Activated naive CD4-positive, alpha-beta T cell (primary cell): Measurements from ENCODE around the gene SMYD4.

Source experiments
- DNase-seq, 4 experiments: peaks; one replicate each; lab custom pipeline; 2025; lab: John Stamatoyannopoulos, UW

SMYD4 gene

DNA sequence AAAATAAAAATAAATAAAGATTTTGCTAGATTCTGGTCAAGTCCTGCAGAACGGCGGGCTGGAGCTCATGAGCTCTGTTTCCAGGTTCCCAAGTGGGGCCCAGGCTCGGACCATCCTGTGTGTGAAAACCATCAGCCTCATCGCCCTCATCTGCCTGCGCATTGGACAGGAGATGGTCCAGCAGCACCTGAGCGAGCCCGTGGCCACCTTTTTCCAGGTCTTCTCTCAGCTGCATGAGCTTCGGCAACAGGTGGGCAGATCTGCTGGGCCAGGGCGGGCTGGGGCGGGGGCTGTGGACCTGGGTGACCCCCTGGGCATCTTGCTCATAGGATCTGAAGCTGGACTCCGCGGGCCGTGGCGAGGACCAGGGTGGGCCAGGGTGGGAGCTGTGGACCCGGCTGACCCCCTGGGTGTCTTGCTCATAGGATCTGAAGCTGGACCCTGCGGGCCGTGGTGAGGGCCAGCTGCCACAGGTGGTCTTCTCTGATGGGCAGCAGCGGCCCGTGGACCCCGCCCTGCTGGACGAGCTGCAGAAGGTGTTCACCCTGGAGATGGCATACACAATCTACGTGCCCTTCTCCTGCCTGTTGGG is 97.4 kb downstream of the SMYD4 start:
- no peak for DNase-seq

GRCh38 chr17:1731194-1731506 is 98.6 kb downstream of the SMYD4 start:
- no peak for DNase-seq

DNA sequence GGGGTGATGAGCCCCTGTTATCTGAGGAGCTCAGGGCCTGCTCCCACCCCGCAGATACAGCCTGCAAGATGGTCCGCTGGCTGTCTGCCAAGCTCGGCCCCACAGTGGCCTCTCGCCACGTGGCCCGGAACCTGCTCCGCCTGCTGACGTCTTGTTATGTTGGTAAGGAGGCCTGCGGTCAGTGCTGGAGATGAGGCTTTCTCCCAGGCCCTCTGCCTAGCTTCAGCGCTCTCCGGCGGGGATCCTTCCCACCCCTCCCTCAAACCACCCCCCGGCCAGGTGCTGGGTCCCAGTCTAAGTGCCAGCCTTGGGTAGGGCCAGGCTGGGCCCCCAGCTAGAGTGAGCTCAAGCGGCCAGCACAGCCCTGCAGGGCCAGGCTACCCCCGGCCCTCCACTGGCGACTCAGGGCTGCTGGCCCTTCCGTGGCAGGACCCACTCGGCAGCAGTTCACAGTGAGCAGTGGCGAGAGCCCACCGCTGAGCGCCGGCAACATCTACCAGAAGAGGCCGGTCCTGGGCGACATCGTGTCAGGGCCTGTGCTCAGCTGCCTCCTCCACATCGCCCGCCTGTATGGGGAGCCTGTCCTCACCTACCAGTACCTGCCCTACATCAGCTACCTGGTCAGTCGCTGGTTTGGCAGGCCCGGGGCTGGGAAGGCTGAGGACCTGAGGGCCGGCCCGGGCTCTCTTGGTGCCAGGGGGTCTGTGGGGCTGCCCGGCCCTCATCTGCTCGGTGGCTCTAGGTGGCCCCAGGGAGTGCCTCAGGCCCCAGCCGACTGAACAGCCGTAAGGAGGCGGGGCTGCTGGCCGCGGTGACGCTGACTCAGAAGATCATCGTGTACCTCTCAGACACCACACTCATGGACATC is 99.1 kb downstream of the SMYD4 start:
- no peak for DNase-seq

DNA sequence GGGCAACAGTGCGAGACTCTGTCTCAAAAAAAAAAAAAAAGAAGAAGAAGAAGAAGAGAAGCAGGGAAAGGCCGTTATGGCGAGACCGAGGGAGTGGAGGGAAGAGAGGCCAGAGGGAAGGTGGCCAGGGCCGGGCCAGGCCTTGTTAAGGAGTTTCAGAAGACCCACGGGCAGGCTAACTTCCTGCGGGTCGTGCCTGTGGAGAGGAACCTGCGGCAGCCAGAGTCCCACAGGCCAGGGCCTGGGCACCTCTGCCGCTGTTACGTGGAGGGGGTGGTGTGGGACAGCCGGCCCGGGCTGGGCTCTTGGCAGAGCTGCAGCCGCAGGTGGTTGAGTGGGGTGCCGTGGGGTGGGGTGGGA is 99.8 kb downstream of the SMYD4 start:
- no peak for DNase-seq
